HG02642 (cell line): Measurements from ENCODE around the gene FANK1.
A peak's percentile ranks its signal among the peaks of the same experiment; 100 is the strongest.

Experiments
- ATAC-seq: cut with Tn5 transposase; IDR thresholded peaks from one replicate; pipeline ENCODE4 v1.9.1; 2021; ENCODE audit warnings: mild to moderate bottlenecking; ENCODE audit not compliant: unreplicated experiment, poor library complexity

FANK1 gene, protein sequence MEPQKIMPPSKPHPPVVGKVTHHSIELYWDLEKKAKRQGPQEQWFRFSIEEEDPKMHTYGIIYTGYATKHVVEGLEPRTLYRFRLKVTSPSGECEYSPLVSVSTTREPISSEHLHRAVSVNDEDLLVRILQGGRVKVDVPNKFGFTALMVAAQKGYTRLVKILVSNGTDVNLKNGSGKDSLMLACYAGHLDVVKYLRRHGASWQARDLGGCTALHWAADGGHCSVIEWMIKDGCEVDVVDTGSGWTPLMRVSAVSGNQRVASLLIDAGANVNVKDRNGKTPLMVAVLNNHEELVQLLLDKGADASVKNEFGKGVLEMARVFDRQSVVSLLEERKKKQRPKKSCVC

GRCh38 chr10:125896088-125896934 lies at the start of gene FANK1:
TSS of gene FANK1 (plus strand) at chr10:125896564. CDS start at chr10:125896643, 79 bp downstream.
- peak; percentile 84 for ATAC-seq

GRCh38 chr10:125846894-125847293 lies 49.5 kb upstream of the FANK1 start:
- ATAC-seq: no peak

DNA sequence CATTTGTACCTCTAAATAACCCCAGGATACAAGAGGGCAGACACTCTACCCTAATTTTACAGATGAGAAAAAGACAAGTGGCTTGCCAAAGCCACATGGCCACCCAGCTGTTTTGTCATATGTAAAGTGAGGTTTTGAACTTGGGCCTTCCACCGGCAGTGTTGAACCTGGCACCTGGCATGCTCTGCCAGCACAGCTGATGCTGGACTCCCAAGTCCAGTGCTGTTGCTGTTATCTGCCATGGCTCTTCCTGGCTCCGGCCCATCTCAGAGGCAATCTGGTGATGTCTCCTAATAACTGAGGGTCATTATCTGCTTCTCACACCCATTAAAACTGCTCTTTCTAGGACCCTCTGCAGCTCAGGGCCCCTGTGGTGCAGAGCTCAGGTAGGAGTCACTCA lies 48.0 kb upstream of the FANK1 start:
- ATAC-seq: no peak

- ATAC-seq: no peak
Observed at GRCh38 chr10:125848857-125849256, 47.5 kb upstream of the FANK1 start.

DNA sequence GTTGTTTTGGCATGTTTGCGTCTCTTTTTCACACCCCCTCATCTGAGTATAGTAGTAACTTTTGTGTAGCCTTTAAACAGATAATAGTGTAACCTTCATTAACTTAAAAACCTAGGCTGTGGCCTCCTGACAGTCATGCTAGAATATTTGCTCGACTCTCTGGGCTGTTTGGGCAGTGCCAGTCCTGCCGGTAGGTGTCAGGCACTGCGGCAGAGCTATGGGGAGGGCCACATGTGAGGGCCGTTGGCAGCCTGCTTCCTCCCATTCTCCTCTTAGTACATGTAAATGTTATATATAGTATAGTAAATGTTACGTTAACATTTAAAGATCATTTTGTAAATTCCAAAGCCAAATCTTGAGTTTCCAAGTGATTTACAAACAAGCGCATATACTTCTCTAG lies 46.9 kb upstream of the FANK1 start:
- no peak for ATAC-seq

GRCh38 chr10:125850766-125851731 lies 45.3 kb upstream of the FANK1 start:
- ATAC-seq: no peak

GRCh38 chr10:125852487-125852886 lies 43.9 kb upstream of the FANK1 start:
- ATAC-seq: no peak

DNA sequence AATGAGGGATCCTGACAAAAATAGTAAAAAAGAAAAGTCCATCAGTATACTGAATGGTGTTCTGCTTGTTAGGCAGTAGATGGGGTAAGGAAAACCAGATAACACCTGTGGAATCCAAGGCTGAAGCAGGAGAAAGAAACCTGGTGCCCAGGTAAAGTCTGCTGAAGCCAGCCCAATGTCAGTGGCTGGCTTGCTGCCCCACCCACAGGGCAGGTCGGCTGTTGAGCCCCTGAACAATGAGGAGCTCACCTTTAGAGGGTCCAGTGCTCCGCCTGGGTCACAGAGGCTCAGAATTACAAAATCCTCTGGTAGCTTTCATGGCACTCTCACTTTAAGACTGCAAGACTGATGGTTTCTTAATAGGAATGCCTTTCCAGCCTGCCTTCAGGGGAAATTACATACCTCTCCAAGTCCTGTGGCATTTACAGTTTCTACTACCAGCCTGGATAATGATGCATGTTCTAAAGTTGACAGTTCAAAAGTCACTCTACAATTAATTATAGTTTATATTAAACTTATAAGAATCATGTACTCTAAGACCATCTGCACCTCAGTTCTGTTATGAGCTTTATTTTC lies 39.1 kb upstream of the FANK1 start:
- ATAC-seq: no peak

GRCh38 chr10:125859128-125859817 lies 37.1 kb upstream of the FANK1 start:
- no peak for ATAC-seq

DNA sequence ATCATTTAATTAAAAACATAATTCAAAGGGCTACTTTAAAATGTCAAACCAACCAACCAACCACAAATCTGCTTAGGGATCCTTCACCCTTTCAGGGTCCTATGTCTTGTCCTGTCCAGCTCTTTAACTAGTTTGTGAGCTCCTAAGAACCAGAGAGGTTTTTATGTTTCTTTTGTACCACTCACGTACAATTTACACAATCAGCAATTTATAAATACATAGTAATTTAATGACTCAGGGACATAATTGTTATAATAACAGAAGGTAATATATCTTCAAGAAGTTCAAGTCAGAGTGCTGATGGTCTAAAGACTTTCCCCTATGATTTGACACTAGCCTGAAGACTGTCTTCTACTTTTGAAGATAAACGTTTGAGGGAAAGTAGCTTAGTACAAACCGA lies 31.2 kb upstream of the FANK1 start:
- no peak for ATAC-seq

GRCh38 chr10:125866421-125867029 lies 29.8 kb upstream of the FANK1 start:
- no peak for ATAC-seq

- ATAC-seq: no peak
Observed at GRCh38 chr10:125868372-125868975, 27.9 kb upstream of the FANK1 start.

DNA sequence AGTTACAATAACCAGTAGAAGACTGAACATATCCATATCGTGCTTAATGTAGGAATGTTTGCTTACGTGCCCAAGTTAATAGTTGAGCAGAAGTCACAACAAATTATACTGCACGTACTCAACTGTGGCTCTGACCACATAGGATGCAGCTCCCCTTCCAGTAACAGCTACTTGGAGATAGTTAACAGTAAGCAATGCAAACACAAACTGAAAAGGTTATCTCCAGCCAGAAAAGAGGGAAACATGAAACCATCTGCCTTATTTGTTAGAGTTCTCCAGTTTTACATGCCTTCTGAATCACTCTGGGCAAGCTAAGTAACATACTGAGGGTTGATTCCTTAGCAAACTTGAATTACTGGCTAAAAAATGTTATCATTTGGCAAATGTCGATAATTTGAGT lies 25.0 kb upstream of the FANK1 start:
- no peak for ATAC-seq

- no peak for ATAC-seq
Observed at GRCh38 chr10:125878957-125879835, 17.2 kb upstream of the FANK1 start.

- no peak for ATAC-seq
Observed at GRCh38 chr10:125880719-125881118, 15.6 kb upstream of the FANK1 start.

- no peak for ATAC-seq
Observed at GRCh38 chr10:125881192-125881591, 15.2 kb upstream of the FANK1 start, which contains the start of gene DHX32. TSS of gene DHX32 (minus strand) at chr10:125881292. CDS start at chr10:125880824, 468 bp downstream.

GRCh38 chr10:125882596-125882995 lies 13.8 kb upstream of the FANK1 start:
- no peak for ATAC-seq

DNA sequence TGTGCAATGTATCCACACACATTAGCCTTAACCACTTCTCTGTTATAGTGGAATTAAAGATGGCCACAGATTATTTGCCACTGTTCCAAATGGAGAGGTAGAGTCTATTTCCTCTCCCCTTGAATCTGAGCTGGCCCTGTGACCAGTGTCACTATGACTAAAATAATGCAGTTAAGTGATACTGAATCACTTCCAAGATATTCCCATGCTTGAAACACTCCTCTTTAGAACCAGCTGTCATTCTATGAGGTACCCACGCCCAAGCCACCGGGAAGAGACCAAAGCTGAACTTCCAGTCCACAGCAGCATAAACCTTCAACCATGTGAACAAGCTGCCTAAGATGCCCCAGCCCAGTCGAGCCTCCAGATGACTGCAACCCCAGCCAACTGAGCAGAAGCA lies 13.2 kb upstream of the FANK1 start:
- ATAC-seq: no peak
